Measurements from ENCODE around the gene THSD1. TPM values are rescaled to one million over a fixed set of nuclear protein-coding genes. Genes with fewer than 3 reads are reported as not detected.

The THSD1 gene
- total RNA-seq, 1 experiment from 2014 or later, result 3.3 TPM

GRCh38 chr13:52447354-52447753, 41.4 kb upstream of the THSD1 start:
- H3K9me3 ChIP-seq (ENCODE audit: control insufficient read depth, insufficient read depth, low read depth, low read length), result no peaks in the 10 kb centered on the region
- intact Hi-C loops (cut with micrococcal nuclease; ENCODE audit: unreplicated experiment) (no loop called here), in situ Hi-C loops (cut with HindIII; ENCODE audit: low pct_unique_long_range_greater_than_20kb, low sequenced_read_pairs) (no loop called here)
- H3K4me3 ChIP-seq (ENCODE audit: low read depth in 2 of 2, low read length in 2 of 2), result no peak overlapping the region
- H3K4me1 ChIP-seq (ENCODE audit: control insufficient read depth, insufficient read depth, low read length), result peaks cover 9% of the 10 kb centered on the region
- CTCF ChIA-PET, result no interaction called here
- H3K27me3 ChIP-seq (ENCODE audit: control insufficient read depth, insufficient read depth, low read length), result no peaks in the 10 kb centered on the region
- TF ChIP-seq CTCF (IDR thresholded peaks at IDR 0.05) (no peak), SIN3A (IDR thresholded peaks at IDR 0.05; ENCODE audit: borderline replicate concordance, insufficient read depth, low read depth, low read length) (no peak), TCF7L2 (IDR thresholded peaks at IDR 0.05; ENCODE audit: low read depth, low read length) (no peak)
- no peaks in the 10 kb centered on the region for H3K36me3 ChIP-seq (ENCODE audit: control insufficient read depth, insufficient read depth, low read length)
- POLR2A ChIA-PET, result no interaction called here
- no peak for DNase-seq (ENCODE audit: low read depth, low spot score)
- no peak overlapping the region for H3K27ac ChIP-seq (ENCODE audit: low read length)
- ATAC-seq, result no peak
- no TSS peak for BruUV-seq (replicated peaks)

GRCh38 chr13:52446265-52446664, 40.3 kb upstream of the THSD1 start:
- in situ Hi-C loops (cut with HindIII; ENCODE audit: low pct_unique_long_range_greater_than_20kb, low sequenced_read_pairs) (no loop called here), intact Hi-C loops (cut with micrococcal nuclease; ENCODE audit: unreplicated experiment) (no loop called here)
- CTCF ChIA-PET, result interaction anchor here (0.6 kb wide), 1 partner anchor 477 kb away, joined by 6 read pairs; no protein-coding TSS in a partner anchor
- Histone ChIP-seq H3K4me1 (ENCODE audit: control insufficient read depth, insufficient read depth, low read length) (peaks cover 9% of the 10 kb centered on the region), H3K9me3 (ENCODE audit: control insufficient read depth, insufficient read depth, low read depth, low read length) (no peaks in the 10 kb centered on the region), H3K4me3 (ENCODE audit: low read depth in 2 of 2, low read length in 2 of 2) (no peak overlapping the region), H3K27ac (ENCODE audit: low read length) (no peak overlapping the region), H3K27me3 (ENCODE audit: control insufficient read depth, insufficient read depth, low read length) (no peaks in the 10 kb centered on the region), H3K36me3 (ENCODE audit: control insufficient read depth, insufficient read depth, low read length) (no peaks in the 10 kb centered on the region)
- TF ChIP-seq TCF7L2 (IDR thresholded peaks at IDR 0.05; ENCODE audit: low read depth, low read length) (no peak), CTCF (IDR thresholded peaks at IDR 0.05) (no peak), POLR2AphosphoS5 (IDR thresholded peaks at IDR 0.05; ENCODE audit: low read depth, low read length) (no peak), REST (IDR thresholded peaks at IDR 0.05; ENCODE audit: insufficient read depth in 1 of 2, low read depth in 2 of 2, low read length in 1 of 2) (no peak), SIN3A (IDR thresholded peaks at IDR 0.05; ENCODE audit: borderline replicate concordance, insufficient read depth, low read depth, low read length) (no peak)
- no peak for ATAC-seq
- POLR2A ChIA-PET, result no interaction called here
- no peak for DNase-seq (ENCODE audit: low read depth, low spot score)
- BruUV-seq (replicated peaks), result no TSS peak
